ENCODE results near the gene SAMHD1.

GRCh38 chr20:36904690-36905089 is 46.8 kb downstream of the SAMHD1 start:
- TF ChIP-seq, protein P1, sequence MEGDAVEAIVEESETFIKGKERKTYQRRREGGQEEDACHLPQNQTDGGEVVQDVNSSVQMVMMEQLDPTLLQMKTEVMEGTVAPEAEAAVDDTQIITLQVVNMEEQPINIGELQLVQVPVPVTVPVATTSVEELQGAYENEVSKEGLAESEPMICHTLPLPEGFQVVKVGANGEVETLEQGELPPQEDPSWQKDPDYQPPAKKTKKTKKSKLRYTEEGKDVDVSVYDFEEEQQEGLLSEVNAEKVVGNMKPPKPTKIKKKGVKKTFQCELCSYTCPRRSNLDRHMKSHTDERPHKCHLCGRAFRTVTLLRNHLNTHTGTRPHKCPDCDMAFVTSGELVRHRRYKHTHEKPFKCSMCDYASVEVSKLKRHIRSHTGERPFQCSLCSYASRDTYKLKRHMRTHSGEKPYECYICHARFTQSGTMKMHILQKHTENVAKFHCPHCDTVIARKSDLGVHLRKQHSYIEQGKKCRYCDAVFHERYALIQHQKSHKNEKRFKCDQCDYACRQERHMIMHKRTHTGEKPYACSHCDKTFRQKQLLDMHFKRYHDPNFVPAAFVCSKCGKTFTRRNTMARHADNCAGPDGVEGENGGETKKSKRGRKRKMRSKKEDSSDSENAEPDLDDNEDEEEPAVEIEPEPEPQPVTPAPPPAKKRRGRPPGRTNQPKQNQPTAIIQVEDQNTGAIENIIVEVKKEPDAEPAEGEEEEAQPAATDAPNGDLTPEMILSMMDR (IDR thresholded peaks at IDR 0.05; ENCODE audit: poor library complexity) = no peak
- TF ChIP-seq EZH2 (IDR thresholded peaks at IDR 0.05; ENCODE audit: borderline replicate concordance) = no peak
- TF ChIP-seq EZH2phosphoT487 (IDR thresholded peaks at IDR 0.05; ENCODE audit: low read depth, severe bottlenecking, unreplicated experiment) = no peak

Data from hepatocyte (in vitro differentiated cells).